GM18505 (cell line): ENCODE measurements around the gene PFN3.
A peak's percentile ranks its signal among the peaks of the same experiment; 100 is the strongest.

ENCODE experiments used
- ATAC-seq: cut with Tn5 transposase; IDR thresholded peaks from one replicate; pipeline ENCODE4 v1.9.1; 2021; ENCODE audit not compliant: unreplicated experiment
- POLR2A ChIP-seq: IDR thresholded peaks from 4 replicates; pipeline ENCODE4 v1.6.1; 2011; ENCODE audit warnings: borderline replicate concordance; ENCODE audit not compliant: insufficient read depth, insufficient read length; ENCODE audit errors: extremely low read depth

The PFN3 gene

GRCh38 chr5:177399997-177400868 is at the start of gene PFN3:
PFN3 (minus strand) TSS chr5:177400661; CDS start chr5:177400576, 85 bp downstream.
- ATAC-seq, result no peak

GRCh38 chr5:177449140-177450061 is 48.9 kb upstream of the PFN3 start:
- peak; percentile 33 for TF ChIP-seq POLR2A
- ATAC-seq, result no peak

More at GRCh38 chr5:177399997-177400868, at the start of gene PFN3:
- no peak for TF ChIP-seq POLR2A

- ATAC-seq, result no peak
- no peak for TF ChIP-seq POLR2A
Observed at GRCh38 chr5:177448244-177448950, 47.9 kb upstream of the PFN3 start.

- no peak for ATAC-seq
- TF ChIP-seq POLR2A, result no peak
Observed at GRCh38 chr5:177447611-177448243, 47.3 kb upstream of the PFN3 start.

- peak; percentile 45 for ATAC-seq
- no peak for TF ChIP-seq POLR2A
Observed at GRCh38 chr5:177447066-177447610, 46.7 kb upstream of the PFN3 start.

- ATAC-seq, result peak; percentile 48
- peak; percentile 59 for TF ChIP-seq POLR2A
Observed at GRCh38 chr5:177446200-177447065, 46.0 kb upstream of the PFN3 start, which contains the start of gene PRR7. PRR7 (plus strand) TSS chr5:177446814; CDS start chr5:177455068, 8,254 bp downstream.

GRCh38 chr5:177445917-177446199 is 45.4 kb upstream of the PFN3 start:
- ATAC-seq, result no peak
- TF ChIP-seq POLR2A, result no peak

GRCh38 chr5:177445052-177445916 is 44.8 kb upstream of the PFN3 start:
- TF ChIP-seq POLR2A, result peak; percentile 20
- ATAC-seq, result no peak

- no peak for ATAC-seq
- peak; percentile 56 for TF ChIP-seq POLR2A
Observed at GRCh38 chr5:177444106-177445051, 43.9 kb upstream of the PFN3 start.
